ENCODE measurements around the gene OPA3.
"Not testable (repeated sequence)": the region's sequence is repeated elsewhere in the genome, so short reads cannot be mapped to it uniquely, and the experiment has no call there.

OPA3 gene

DNA sequence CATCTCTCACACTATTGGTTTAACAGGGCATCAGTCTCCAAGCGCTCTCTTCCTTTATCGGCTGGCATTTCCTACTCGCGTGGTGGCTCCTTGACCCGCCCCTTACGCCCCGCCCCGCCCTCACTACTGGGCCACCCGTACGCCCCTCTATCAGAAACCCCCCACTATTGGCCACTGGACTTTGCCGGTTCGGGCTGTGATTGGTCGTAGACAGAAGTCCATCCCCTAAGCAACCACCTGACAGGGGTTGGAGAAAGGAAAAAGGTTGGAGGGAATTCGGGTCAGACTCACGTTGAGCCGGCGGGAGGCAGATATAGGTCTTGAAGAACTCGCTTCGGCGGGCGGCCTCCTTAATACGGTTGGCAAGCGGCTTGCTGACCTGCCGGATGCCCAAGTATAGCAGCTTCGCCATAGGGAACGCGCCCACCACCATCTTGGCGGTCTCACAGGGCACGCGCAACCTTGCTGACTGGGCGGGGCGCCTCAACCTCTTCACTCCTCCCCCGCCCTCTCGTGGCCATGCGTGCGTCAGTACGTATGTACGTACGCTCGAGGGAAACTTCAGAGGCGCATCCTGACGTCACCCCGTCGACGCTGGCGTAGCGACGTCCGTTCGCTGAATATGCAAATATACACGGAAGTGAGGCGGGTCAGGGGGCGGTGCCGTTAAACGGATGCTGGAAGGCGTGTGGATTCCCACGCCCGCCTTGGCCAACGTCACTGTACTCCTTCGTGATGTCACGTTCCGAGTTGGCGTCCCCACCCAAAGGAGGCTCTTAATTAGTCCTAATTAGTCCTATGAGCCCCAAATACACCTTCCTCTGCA is at the start of gene OPA3:
TSS of gene OPA3 (minus strand) at position 471 of the 826 bp plus-strand sequence. CDS start at position 433, 38 bp downstream.
- Mint-ChIP-seq H3K36me3 (ENCODE audit: low read depth) (no peaks in the 10 kb centered on the region), H3K4me3 (peak within 1 kb of the TSS; percentile 86 to 96 (median 94)), H3K4me1 (no peaks in the 10 kb centered on the region), H3K27ac (peak within 1 kb of the TSS; percentile 87 to 98 (median 96)), H3K9me3 (no peaks in the 10 kb centered on the region), H3K27me3 (ENCODE audit: low read depth) (peaks cover 4% of the 10 kb centered on the region)
- TF ChIP-seq, protein P1, sequence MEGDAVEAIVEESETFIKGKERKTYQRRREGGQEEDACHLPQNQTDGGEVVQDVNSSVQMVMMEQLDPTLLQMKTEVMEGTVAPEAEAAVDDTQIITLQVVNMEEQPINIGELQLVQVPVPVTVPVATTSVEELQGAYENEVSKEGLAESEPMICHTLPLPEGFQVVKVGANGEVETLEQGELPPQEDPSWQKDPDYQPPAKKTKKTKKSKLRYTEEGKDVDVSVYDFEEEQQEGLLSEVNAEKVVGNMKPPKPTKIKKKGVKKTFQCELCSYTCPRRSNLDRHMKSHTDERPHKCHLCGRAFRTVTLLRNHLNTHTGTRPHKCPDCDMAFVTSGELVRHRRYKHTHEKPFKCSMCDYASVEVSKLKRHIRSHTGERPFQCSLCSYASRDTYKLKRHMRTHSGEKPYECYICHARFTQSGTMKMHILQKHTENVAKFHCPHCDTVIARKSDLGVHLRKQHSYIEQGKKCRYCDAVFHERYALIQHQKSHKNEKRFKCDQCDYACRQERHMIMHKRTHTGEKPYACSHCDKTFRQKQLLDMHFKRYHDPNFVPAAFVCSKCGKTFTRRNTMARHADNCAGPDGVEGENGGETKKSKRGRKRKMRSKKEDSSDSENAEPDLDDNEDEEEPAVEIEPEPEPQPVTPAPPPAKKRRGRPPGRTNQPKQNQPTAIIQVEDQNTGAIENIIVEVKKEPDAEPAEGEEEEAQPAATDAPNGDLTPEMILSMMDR (IDR thresholded peaks at IDR 0.05; ENCODE audit: unreplicated experiment in 3 of 3): peak; percentile 17 to 43 (median 23)

DNA sequence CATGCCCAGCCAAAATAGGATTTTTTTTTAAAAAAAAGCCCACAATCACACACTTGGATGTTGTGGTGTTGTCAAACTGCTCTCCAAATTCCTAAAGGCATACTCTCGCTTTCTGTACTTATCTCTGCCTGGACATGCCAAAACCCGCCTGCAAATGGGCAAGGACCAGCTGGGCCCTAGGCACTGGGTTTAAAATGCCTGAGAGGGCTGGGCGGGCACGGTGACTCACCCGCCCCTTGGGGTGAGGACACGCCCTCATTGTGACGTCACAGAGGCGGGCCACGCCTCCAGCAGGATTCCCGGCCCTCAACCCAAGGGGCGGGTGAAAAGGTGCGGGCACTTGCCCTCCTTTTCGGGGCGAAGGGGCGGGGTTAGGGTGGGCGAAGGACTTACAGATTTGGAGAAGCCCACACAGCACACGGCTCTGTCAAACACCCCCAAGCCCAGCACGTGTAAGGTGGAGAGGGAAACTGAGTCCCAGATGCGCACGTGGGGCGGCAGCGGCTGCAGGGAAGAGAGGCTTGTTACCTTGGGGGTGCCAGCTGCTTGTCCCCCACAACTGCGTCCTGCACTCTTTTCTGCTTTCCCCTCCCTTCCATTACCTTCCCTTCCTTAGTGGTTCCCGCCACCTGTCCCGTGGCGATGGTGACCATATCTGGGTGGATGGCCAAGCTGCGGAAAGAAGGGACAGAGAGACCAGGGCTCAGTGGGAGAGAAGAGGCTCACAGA is 48.0 kb upstream of the OPA3 start:
- H3K27ac Mint-ChIP-seq: no peak overlapping the region
- TF ChIP-seq, protein P1 (IDR thresholded peaks at IDR 0.05; ENCODE audit: unreplicated experiment in 3 of 3): no peak
- H3K36me3 Mint-ChIP-seq (ENCODE audit: low read depth): peaks cover under 1% of the 10 kb centered on the region
- no peak overlapping the region for H3K4me3 Mint-ChIP-seq
- no peaks in the 10 kb centered on the region for H3K9me3 Mint-ChIP-seq
- H3K27me3 Mint-ChIP-seq (ENCODE audit: low read depth): peaks cover under 1% of the 10 kb centered on the region
- no peaks in the 10 kb centered on the region for H3K4me1 Mint-ChIP-seq

DNA sequence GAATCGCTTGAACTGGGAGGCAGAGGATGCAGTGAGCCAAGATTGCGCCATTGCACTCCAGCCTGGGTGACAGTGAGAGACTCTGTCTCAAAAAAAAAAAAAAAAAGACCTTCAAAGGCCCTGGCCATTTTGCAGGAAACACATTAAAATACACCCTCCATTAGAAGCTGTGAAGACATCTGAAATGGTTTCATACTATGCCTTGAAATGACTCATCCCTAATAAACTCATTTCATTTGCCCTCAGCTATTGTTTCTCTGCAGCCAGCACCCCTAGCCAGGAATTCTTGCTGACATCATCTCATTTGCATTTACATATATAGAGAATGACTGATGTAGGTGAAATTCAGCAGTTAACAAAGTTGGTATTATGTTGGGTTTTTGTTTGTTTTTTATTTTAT is 45.9 kb upstream of the OPA3 start:
- TF ChIP-seq, protein P1 (IDR thresholded peaks at IDR 0.05; ENCODE audit: unreplicated experiment in 3 of 3): no peak
- H3K36me3 Mint-ChIP-seq (ENCODE audit: low read depth): peaks cover 7% of the 10 kb centered on the region
- H3K27ac Mint-ChIP-seq: no peak overlapping the region
- no peaks in the 10 kb centered on the region for H3K4me1 Mint-ChIP-seq
- H3K4me3 Mint-ChIP-seq: no peak overlapping the region
- no peaks in the 10 kb centered on the region for H3K9me3 Mint-ChIP-seq
- no peaks in the 10 kb centered on the region for H3K27me3 Mint-ChIP-seq (ENCODE audit: low read depth)

DNA sequence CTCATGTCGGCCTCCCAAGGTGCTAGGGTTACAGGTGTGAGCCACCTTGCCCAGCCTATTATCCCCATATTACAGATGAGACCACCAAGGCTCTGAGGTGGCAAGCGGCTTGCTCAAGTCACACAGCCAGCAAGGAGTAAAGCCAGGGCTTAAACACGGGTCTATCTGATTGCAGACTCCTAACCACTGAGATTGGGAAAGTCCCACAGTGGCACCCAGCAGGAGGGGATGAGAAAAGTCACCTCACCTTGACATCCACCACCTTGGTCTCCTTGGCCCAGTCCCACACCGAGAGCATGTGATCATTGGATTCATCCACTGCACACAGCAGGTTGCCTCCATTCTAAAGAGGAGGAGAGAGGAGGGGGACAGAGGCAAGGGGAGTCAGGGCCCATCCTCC is 45.1 kb upstream of the OPA3 start:
- H3K27ac Mint-ChIP-seq: no peak overlapping the region
- H3K9me3 Mint-ChIP-seq: no peaks in the 10 kb centered on the region
- TF ChIP-seq, protein P1 (IDR thresholded peaks at IDR 0.05; ENCODE audit: unreplicated experiment in 3 of 3): no peak
- peaks cover 8% of the 10 kb centered on the region for H3K36me3 Mint-ChIP-seq (ENCODE audit: low read depth)
- no peaks in the 10 kb centered on the region for H3K27me3 Mint-ChIP-seq (ENCODE audit: low read depth)
- no peaks in the 10 kb centered on the region for H3K4me1 Mint-ChIP-seq
- no peak overlapping the region for H3K4me3 Mint-ChIP-seq

DNA sequence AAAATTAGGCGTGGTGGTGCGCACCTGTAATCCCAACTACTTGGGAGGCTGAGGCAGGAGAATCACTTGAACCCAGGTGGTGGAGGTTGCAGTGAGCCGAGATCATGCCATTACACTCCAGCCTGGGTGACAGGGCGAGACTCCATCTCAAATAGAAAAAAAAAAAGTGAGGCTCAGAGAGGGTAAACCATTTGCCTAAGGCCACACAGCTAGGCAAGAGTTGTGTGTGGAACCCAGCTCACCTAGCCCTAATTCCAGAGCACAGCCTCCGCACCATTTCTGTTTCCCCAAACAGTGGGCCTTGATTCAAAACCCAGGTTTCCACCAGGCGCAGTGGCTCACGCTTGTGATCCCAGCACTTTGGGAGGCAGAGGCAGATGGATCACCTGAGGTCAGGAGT is 43.6 kb upstream of the OPA3 start:
- H3K4me3 Mint-ChIP-seq; H3K27ac Mint-ChIP-seq; H3K4me1 Mint-ChIP-seq; H3K27me3 Mint-ChIP-seq (ENCODE audit: low read depth); H3K9me3 Mint-ChIP-seq: not testable (repeated sequence)
- peaks cover 15% of the 10 kb centered on the region for H3K36me3 Mint-ChIP-seq (ENCODE audit: low read depth)

DNA sequence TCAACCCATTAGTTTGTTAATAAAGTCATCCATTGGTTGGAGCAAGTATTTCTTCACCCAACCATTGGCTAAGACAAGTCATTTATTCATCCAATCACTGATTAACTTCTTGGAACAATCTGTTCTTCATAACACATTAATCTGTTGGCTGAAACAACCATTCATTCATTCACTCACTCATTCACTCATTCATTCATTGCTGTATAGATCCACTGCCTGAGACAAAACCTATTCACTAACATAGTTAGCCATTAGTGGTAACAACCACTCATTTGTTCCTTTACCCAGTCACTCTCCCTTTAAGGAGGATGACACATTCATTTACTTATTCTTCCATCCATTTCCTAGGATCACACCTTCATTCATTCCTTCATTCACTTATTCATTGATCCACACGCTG is 39.4 kb upstream of the OPA3 start:
- Mint-ChIP-seq H3K27ac (no peak overlapping the region), H3K36me3 (ENCODE audit: low read depth) (peaks cover 29% of the 10 kb centered on the region), H3K4me1 (no peaks in the 10 kb centered on the region), H3K9me3 (no peaks in the 10 kb centered on the region), H3K27me3 (ENCODE audit: low read depth) (no peaks in the 10 kb centered on the region), H3K4me3 (no peak overlapping the region)
- TF ChIP-seq, protein P1 (IDR thresholded peaks at IDR 0.05; ENCODE audit: unreplicated experiment in 3 of 3): no peak

All from nephron (organoid).